ENCODE measurements around the gene PDE8A.
A peak's percentile ranks its signal among the peaks of the same experiment; 100 is the strongest.
"Not testable (repeated sequence)": the region's sequence is repeated elsewhere in the genome, so short reads cannot be mapped to it uniquely, and the experiment has no call there.

PDE8A gene

GRCh38 chr15:84987949-84988624 is 6.4 kb downstream of the PDE8A start:
- DNase-seq (ENCODE audit: low spot score) = no peak
- POLR2A ChIA-PET (ENCODE audit: low non-redundant PET) = no interaction called here
- no peak overlapping the region for H3K27ac ChIP-seq
- CTCF ChIA-PET = interaction anchor here (0.6 to 0.9 kb wide), 2 partner anchors 56 to 1708 kb away, joined by 3 read pairs; no protein-coding TSS in a partner anchor
- TF ChIP-seq CTCF (conservative IDR thresholded peaks at IDR 0.05; ENCODE audit: low read depth) = no peak

- no peak overlapping the region for H3K27ac ChIP-seq
- ChIA-PET CTCF (interaction anchor here (0.6 to 0.9 kb wide), 4 partner anchors 11 to 180 kb away, joined by 3 read pairs; no protein-coding TSS in a partner anchor), POLR2A (ENCODE audit: low non-redundant PET) (interaction anchor here (0.6 kb wide), 1 partner anchor 237 kb away, joined by 3 read pairs; no protein-coding TSS in a partner anchor)
- no peak for TF ChIP-seq CTCF (conservative IDR thresholded peaks at IDR 0.05; ENCODE audit: low read depth)
- DNase-seq (ENCODE audit: low spot score) = no peak
These were observed 7.4 kb downstream of the PDE8A start for GRCh38 chr15:84988909-84989644.

- no peak for DNase-seq (ENCODE audit: low spot score)
- no peak overlapping the region for H3K27ac ChIP-seq
- ChIA-PET CTCF (no interaction called here), POLR2A (ENCODE audit: low non-redundant PET) (no interaction called here)
- TF ChIP-seq CTCF (conservative IDR thresholded peaks at IDR 0.05; ENCODE audit: low read depth) = no peak
These were observed 8.9 kb downstream of the PDE8A start for GRCh38 chr15:84990507-84990906.

GRCh38 chr15:84991014-84991712 is 9.5 kb downstream of the PDE8A start:
- ChIA-PET CTCF (no interaction called here), POLR2A (ENCODE audit: low non-redundant PET) (no interaction called here)
- no peak for TF ChIP-seq CTCF (conservative IDR thresholded peaks at IDR 0.05; ENCODE audit: low read depth)
- H3K27ac ChIP-seq = no peak overlapping the region
- DNase-seq (ENCODE audit: low spot score) = no peak

- POLR2A ChIA-PET (ENCODE audit: low non-redundant PET) = interaction anchor here (0.5 kb wide), 1 partner anchor 52 kb away, joined by 3 read pairs; no protein-coding TSS in a partner anchor
- TF ChIP-seq CTCF (conservative IDR thresholded peaks at IDR 0.05; ENCODE audit: low read depth) = no peak
- CTCF ChIA-PET = no interaction called here
- DNase-seq (ENCODE audit: low spot score) = peak; percentile 80
- H3K27ac ChIP-seq = no peak overlapping the region
These were observed 10.7 kb downstream of the PDE8A start for GRCh38 chr15:84992157-84992944.

- ChIA-PET CTCF (no interaction called here), POLR2A (ENCODE audit: low non-redundant PET) (no interaction called here)
- DNase-seq (ENCODE audit: low spot score) = no peak
- no peak for TF ChIP-seq CTCF (conservative IDR thresholded peaks at IDR 0.05; ENCODE audit: low read depth)
- H3K27ac ChIP-seq = no peak overlapping the region
These were observed 14.4 kb downstream of the PDE8A start for GRCh38 chr15:84996055-84996454.

- DNase-seq (ENCODE audit: low spot score); H3K27ac ChIP-seq; POLR2A ChIA-PET (ENCODE audit: low non-redundant PET): not testable (repeated sequence)
- CTCF ChIA-PET = interaction anchor here (0.8 kb wide), 1 partner anchor 14 kb away, joined by 5 read pairs; no protein-coding TSS in a partner anchor
These were observed 15.1 kb downstream of the PDE8A start for GRCh38 chr15:84996714-84997113.

- DNase-seq (ENCODE audit: low spot score); H3K27ac ChIP-seq; POLR2A ChIA-PET (ENCODE audit: low non-redundant PET): not testable (repeated sequence)
- CTCF ChIA-PET = interaction anchor here (0.8 kb wide), 1 partner anchor 13 kb away, joined by 5 read pairs; no protein-coding TSS in a partner anchor
These were observed 15.6 kb downstream of the PDE8A start for GRCh38 chr15:84997214-84997613.
